Heart left ventricle (tissue), 16 donors: ENCODE results near the gene FAM168A. TPM values are rescaled to one million over a fixed set of nuclear protein-coding genes. Genes with fewer than 3 reads are reported as not detected.
A peak's percentile ranks its signal among the peaks of the same experiment; 100 is the strongest.

ENCODE experiments used
- ATAC-seq, 4 donors: fragments of 200-7000 bp; cut with Tn5 transposase; one replicate each; pipeline ENCODE4 v1.9.1; 2020 to 2022; ENCODE audit warnings: moderate library complexity in 4 of 4, mild to moderate bottlenecking in 3 of 4, moderate number of reproducible peaks in 1 of 4
- DNase-seq, 5 donors: peaks; one replicate each; pipeline ENCODE4 v3.0.0-alpha.2; 2020
- H3K27ac ChIP-seq, 12 donors: fragments of 200-600 bp; sonication (generic) in 4 of 12; one replicate each; pipeline versions ENCODE4 v1.5.0 to v1.8.0; 2016 to 2022; ENCODE audit warnings: mild to moderate bottlenecking in 2 of 12
- H3K27me3 ChIP-seq, 9 donors: fragments of 200-600 bp; sonication (generic) in 2 of 9; one replicate each; pipeline versions ENCODE4 v1.5.1 to v1.8.0; 2016 to 2022; ENCODE audit warnings: mild to moderate bottlenecking in 3 of 9
- H3K36me3 ChIP-seq, 9 donors: fragments of 200-600 bp; sonication (generic) in 2 of 9; one replicate each; pipeline versions ENCODE4 v1.5.0 to v1.8.0; 2018 to 2022; ENCODE audit warnings: mild to moderate bottlenecking in 2 of 9
- H3K4me1 ChIP-seq, 12 donors: fragments of 200-600 bp; sonication (generic) in 4 of 12; one replicate each; pipeline versions ENCODE4 v1.5.0 to v1.8.0; 2016 to 2022; ENCODE audit warnings: mild to moderate bottlenecking in 3 of 12
- H3K4me3 ChIP-seq, 12 donors: fragments of 200-600 bp; sonication (generic) in 4 of 12; one replicate each; pipeline versions ENCODE4 v1.5.0 to v1.8.0; 2017 to 2022; ENCODE audit warnings: mild to moderate bottlenecking in 9 of 12, moderate library complexity in 4 of 12
- H3K9me3 ChIP-seq, 12 donors: fragments of 200-600 bp; sonication (generic) in 4 of 12; one replicate each; pipeline versions ENCODE4 v1.5.0 to v1.8.0; 2016 to 2022; ENCODE audit warnings: mild to moderate bottlenecking in 1 of 12
- CTCF ChIP-seq, 12 donors: fragments of 200-600 bp; sonication (generic) in 4 of 12; IDR thresholded peaks; one replicate each; pipeline versions ENCODE4 v1.5.0 to v1.8.0; 2018 to 2022; ENCODE audit warnings: antibody characterized with exemption in 12 of 12, mild to moderate bottlenecking in 5 of 12
- POLR2A ChIP-seq, 2 donors: fragments of 450-650 bp; IDR thresholded peaks; one replicate each; pipeline ENCODE4 v1.6.1; 2017; ENCODE audit warnings: antibody characterized with exemption in 2 of 2, mild to moderate bottlenecking in 2 of 2, moderate library complexity in 2 of 2
- WGBS, 4 donors: extraction: QIAGEN DNeasy Blood & Tissue Kit in 2 of 4; methylation state at CpG; one replicate each; pipeline versions ENCODE4 v1.1.5 to v1.1.7; 2013 to 2018; 5-methylcytosine and 5-hydroxymethylcytosine counted together
- intact Hi-C, 10 donors: fragments of 100-400 bp; cut with DNase I; formaldehyde crosslinking; loops; one replicate each; pipeline versions ENCODE4 v1.11.1 to v1.14.2; 2022
- polyA plus RNA-seq, 2 donors: library from polyadenylated mRNA; stranded (reverse); fragments of 200-250 nt; gene quantifications; one replicate each; pipeline ENCODE4 v1.2.3, GENCODE V29; 2013
- total RNA-seq, 9 donors: library from RNA; depleted of rRNA in 2 of 9; stranded (reverse); fragments of >200 nt in 2 of 9; fragmentation: NEBNext Ultra II Directional in 3 of 9; extraction: Animal tissue kit (Norgen Biotek cat#: 25700) in 3 of 9; gene quantifications; one replicate each; pipeline versions ENCODE4 v1.1.0 to v1.2.4, GENCODE V29; 2016 to 2023
- donor health status: ischemic (EF 13 %, LVEDD 7.1; RV severe dilation, severe dysfunction).
- donor health status: healthy with polysubstance abuse.
- donor health status: DM: no; HTN: yes; CAD: no.
- donor health status: DM: no; HTN: no; CAD: no.
- donor health status: ischemic (EF 25% LVEDD 6.9; RV normal size, moderate dysfunction).
- donor health status: ischemic (EF 25% LVEDD 5.7; RV mildly dilated, moderate dysfunction).
- donor health status: healthy.
- donor health status: DM: yes; HTN: yes; CAD: no.
- donor health status: ischemic (EF 35%, LVEDD 5.7; RV mildly dilated, moderate dysfunction).
- donor health status: nonischemic (EF 11% LVEDD 7.7; RV severe dilation, severe dysfunction).
- donor health status: DM: yes; HTN: yes; CAD: no.
- donor health status: PGD.
- donor health status: ischemic (EF 29% LVEDD 5.4; RV normal size, mild dysfunction).
- donor health status: nonischemic (EF 23%, LVEDD 6.1; RV moderate dilation, normal function).

The FAM168A gene
- total and polyA plus RNA-seq, 11 donors: 9.0 to 39.1 (median 27.8) TPM

GRCh38 chr11:73386016-73386415, 211.9 kb downstream of the FAM168A start:
- Histone ChIP-seq H3K27ac (peak overlapping the region in 7 of 12 donors; percentile 6 to 96 (median 61)), H3K9me3 (no peaks in the 10 kb centered on the region), H3K4me1 (peaks cover 5 to 96% (median 53%) of the 10 kb centered on the region in 12 donors), H3K27me3 (no peaks in the 10 kb centered on the region), H3K36me3 (peaks cover 0 to 11% (median 0%) of the 10 kb centered on the region in 9 donors), H3K4me3 (peak overlapping the region in 1 of 12 donors; percentile 28)
- DNase-seq: peak in 3 of 5 donors; percentile 48 to 68 (median 62)
- WGBS, 4 donors: 86 to 94% (median 87%) methylated on average over 8 of the region's 8 CpGs
- intact Hi-C loops: no loop called here
- peak in 3 of 4 donors; percentile 25 to 39 (median 32) for ATAC-seq
- TF ChIP-seq CTCF (IDR thresholded peaks at IDR 0.05) (no peak), POLR2A (IDR thresholded peaks at IDR 0.05) (no peak)

- TF ChIP-seq POLR2A (IDR thresholded peaks at IDR 0.05) (no peak), CTCF (IDR thresholded peaks at IDR 0.05) (no peak)
- H3K27me3 ChIP-seq: no peaks in the 10 kb centered on the region
- peaks cover 5 to 100% (median 60%) of the 10 kb centered on the region in 12 donors for H3K4me1 ChIP-seq
- intact Hi-C loops: no loop called here
- peak; percentile 44 to 63 (median 52) for ATAC-seq
- no peaks in the 10 kb centered on the region for H3K9me3 ChIP-seq
- 62 to 76% (median 69%) methylated on average over 20 to 21 of the region's 21 CpGs for WGBS, 4 donors
- H3K27ac ChIP-seq: peak overlapping the region in 10 of 12 donors; percentile 12 to 96 (median 40)
- peak overlapping the region in 1 of 12 donors; percentile 28 for H3K4me3 ChIP-seq
- H3K36me3 ChIP-seq: peaks cover 0 to 1% (median 0%) of the 10 kb centered on the region in 9 donors
- DNase-seq: peak; percentile 65 to 89 (median 79)
Measured at GRCh38 chr11:73384872-73385689, 212.8 kb downstream of the FAM168A start.

GRCh38 chr11:73384531-73384871, 213.4 kb downstream of the FAM168A start:
- intact Hi-C loops: no loop called here
- Histone ChIP-seq H3K4me3 (no peak overlapping the region), H3K27me3 (no peaks in the 10 kb centered on the region), H3K27ac (peak overlapping the region in 5 of 12 donors; percentile 39 to 96 (median 63)), H3K9me3 (no peaks in the 10 kb centered on the region), H3K4me1 (peaks cover 5 to 100% (median 65%) of the 10 kb centered on the region in 12 donors), H3K36me3 (no peaks in the 10 kb centered on the region)
- DNase-seq (no peak), ATAC-seq (no peak)
- TF ChIP-seq POLR2A (IDR thresholded peaks at IDR 0.05): no peak
- no peak for TF ChIP-seq CTCF (IDR thresholded peaks at IDR 0.05)
- 74 to 88% (median 84%) methylated on average over 4 of the region's 4 CpGs for WGBS, 4 donors

GRCh38 chr11:73384125-73384441, 213.8 kb downstream of the FAM168A start:
- Histone ChIP-seq H3K27me3 (no peaks in the 10 kb centered on the region), H3K9me3 (no peaks in the 10 kb centered on the region), H3K4me3 (no peak overlapping the region), H3K36me3 (no peaks in the 10 kb centered on the region), H3K27ac (peak overlapping the region in 3 of 12 donors; percentile 1 to 96 (median 66)), H3K4me1 (peaks cover 5 to 100% (median 66%) of the 10 kb centered on the region in 12 donors)
- WGBS, 4 donors: 86 to 98% (median 92%) methylated on average over 5 to 7 of the region's 7 CpGs
- no peak for DNase-seq
- TF ChIP-seq POLR2A (IDR thresholded peaks at IDR 0.05) (no peak), CTCF (IDR thresholded peaks at IDR 0.05) (no peak)
- intact Hi-C loops: no loop called here
- ATAC-seq: no peak
